Stimulated activated naive CD8-positive, alpha-beta T cell treated with anti-CD3 and anti-CD28 coated beads, Interleukin-15, Interleukin-2, amounts not matched to agents 100 ng/mL and 50 ng/mL, for 24 hours (primary cell): ENCODE results near the gene PISD.
A peak's percentile ranks its signal among the peaks of the same experiment; 100 is the strongest.
"Not testable (repeated sequence)": the region's sequence is repeated elsewhere in the genome, so short reads cannot be mapped to it uniquely, and the experiment has no call there.

Experiments
- H3K27ac Mint-ChIP-seq: one replicate; pipeline ENCODE4 v1.8.0; 2021; ENCODE audit warnings: mild to moderate bottlenecking, mixed read lengths
- H3K27me3 Mint-ChIP-seq: one replicate; pipeline ENCODE4 v1.8.0; 2021; ENCODE audit warnings: mixed read lengths
- H3K36me3 Mint-ChIP-seq: one replicate; pipeline ENCODE4 v1.8.0; 2021; ENCODE audit warnings: low read depth, mixed read lengths
- H3K4me1 Mint-ChIP-seq: one replicate; pipeline ENCODE4 v1.8.0; 2021; ENCODE audit warnings: low read depth, mixed read lengths
- H3K4me3 Mint-ChIP-seq: one replicate; pipeline ENCODE4 v1.8.0; 2021; ENCODE audit warnings: mild to moderate bottlenecking, mixed read lengths
- H3K9me3 Mint-ChIP-seq: one replicate; pipeline ENCODE4 v1.8.0; 2021; ENCODE audit warnings: mixed read lengths

The PISD gene

GRCh38 chr22:31612891-31613285, 49.1 kb downstream of the PISD start:
- no peaks in the 10 kb centered on the region for H3K27me3 Mint-ChIP-seq
- no peak overlapping the region for H3K27ac Mint-ChIP-seq
- H3K4me1 Mint-ChIP-seq: peaks cover 33% of the 10 kb centered on the region
- no peak overlapping the region for H3K4me3 Mint-ChIP-seq
- H3K9me3 Mint-ChIP-seq: no peaks in the 10 kb centered on the region
- peaks cover 49% of the 10 kb centered on the region for H3K36me3 Mint-ChIP-seq

GRCh38 chr22:31611061-31611760, 50.8 kb downstream of the PISD start:
- no peaks in the 10 kb centered on the region for H3K9me3 Mint-ChIP-seq
- peaks cover 21% of the 10 kb centered on the region for H3K4me1 Mint-ChIP-seq
- H3K36me3 Mint-ChIP-seq: peaks cover 46% of the 10 kb centered on the region
- no peaks in the 10 kb centered on the region for H3K27me3 Mint-ChIP-seq
- H3K4me3 Mint-ChIP-seq: no peak overlapping the region
- no peak overlapping the region for H3K27ac Mint-ChIP-seq

GRCh38 chr22:31610611-31611010, 51.4 kb downstream of the PISD start:
- Mint-ChIP-seq H3K9me3 (no peaks in the 10 kb centered on the region), H3K27me3 (no peaks in the 10 kb centered on the region), H3K36me3 (peaks cover 47% of the 10 kb centered on the region), H3K27ac (no peak overlapping the region), H3K4me1 (peaks cover 15% of the 10 kb centered on the region), H3K4me3 (no peak overlapping the region)

GRCh38 chr22:31609716-31610115, 52.3 kb downstream of the PISD start:
- Mint-ChIP-seq H3K36me3 (peaks cover 47% of the 10 kb centered on the region), H3K27me3 (no peaks in the 10 kb centered on the region), H3K9me3 (no peaks in the 10 kb centered on the region), H3K27ac (peak overlapping the region; percentile 63), H3K4me3 (no peak overlapping the region), H3K4me1 (peaks cover 9% of the 10 kb centered on the region)

GRCh38 chr22:31607696-31608095, 54.3 kb downstream of the PISD start:
- Mint-ChIP-seq H3K27me3 (no peaks in the 10 kb centered on the region), H3K36me3 (peaks cover 46% of the 10 kb centered on the region), H3K4me1 (no peaks in the 10 kb centered on the region), H3K4me3 (no peak overlapping the region), H3K9me3 (no peaks in the 10 kb centered on the region), H3K27ac (no peak overlapping the region)

- H3K36me3 Mint-ChIP-seq: peaks cover 49% of the 10 kb centered on the region
- no peaks in the 10 kb centered on the region for H3K9me3 Mint-ChIP-seq
- no peak overlapping the region for H3K4me3 Mint-ChIP-seq
- H3K27ac Mint-ChIP-seq: no peak overlapping the region
- no peaks in the 10 kb centered on the region for H3K27me3 Mint-ChIP-seq
- no peaks in the 10 kb centered on the region for H3K4me1 Mint-ChIP-seq
These were observed 56.0 kb downstream of the PISD start for GRCh38 chr22:31605851-31606585.

- H3K27me3 Mint-ChIP-seq: no peaks in the 10 kb centered on the region
- no peaks in the 10 kb centered on the region for H3K4me1 Mint-ChIP-seq
- peaks cover 54% of the 10 kb centered on the region for H3K36me3 Mint-ChIP-seq
- H3K9me3 Mint-ChIP-seq: no peaks in the 10 kb centered on the region
- H3K27ac Mint-ChIP-seq: peak overlapping the region; percentile 66
- H3K4me3 Mint-ChIP-seq: no peak overlapping the region
These were observed 57.0 kb downstream of the PISD start for GRCh38 chr22:31604746-31605705.

DNA sequence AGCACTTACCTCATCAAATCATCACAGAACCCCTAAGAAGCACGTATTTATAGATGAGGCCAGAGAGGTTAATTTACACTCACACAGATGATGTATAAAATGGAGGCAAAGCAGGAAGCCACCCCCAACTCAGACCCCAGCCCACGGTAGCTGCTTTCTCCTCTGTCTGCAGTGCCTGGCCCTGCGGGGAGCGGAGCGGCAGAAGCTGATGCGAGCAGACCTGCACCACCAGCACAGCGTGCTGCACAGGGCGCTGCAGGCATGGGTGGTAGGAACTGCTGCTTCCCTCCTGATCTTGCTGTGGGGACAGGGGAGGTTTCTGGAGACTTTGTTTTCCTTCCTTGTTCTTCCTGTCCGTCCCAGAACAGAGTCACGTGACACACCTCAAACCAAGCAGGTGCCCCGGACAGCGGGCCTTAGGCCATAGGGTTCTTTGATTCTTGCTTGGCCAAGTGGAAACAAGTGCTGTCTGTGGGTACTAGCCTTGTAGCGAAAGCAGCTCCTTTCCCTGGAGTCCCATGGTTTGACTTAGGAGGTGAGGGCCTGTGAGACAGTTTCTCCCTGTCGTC, 57.8 kb downstream of the PISD start:
- Mint-ChIP-seq H3K9me3 (no peaks in the 10 kb centered on the region), H3K27me3 (no peaks in the 10 kb centered on the region), H3K4me3 (no peak overlapping the region), H3K36me3 (peaks cover 53% of the 10 kb centered on the region), H3K27ac (no peak overlapping the region), H3K4me1 (no peaks in the 10 kb centered on the region)

DNA sequence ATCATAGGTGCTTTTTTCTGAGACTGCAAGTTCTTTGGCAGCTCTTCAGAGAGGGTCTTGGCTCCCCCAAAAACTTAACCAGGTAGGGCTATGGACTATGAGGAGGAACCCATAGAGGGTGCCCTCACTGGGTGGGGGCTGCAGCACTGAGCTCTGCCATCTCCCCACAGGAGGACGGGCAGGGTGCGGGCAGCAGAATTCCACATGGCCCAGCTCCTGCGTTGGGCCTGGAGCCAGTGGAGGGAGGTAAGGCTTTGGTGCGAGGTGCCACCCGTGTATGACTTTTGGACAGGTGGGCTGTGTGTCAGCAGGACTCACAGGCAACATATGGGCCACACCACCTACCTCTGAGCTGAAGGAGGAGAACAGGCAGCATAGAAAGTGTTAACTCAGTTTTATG, 58.4 kb downstream of the PISD start:
- Mint-ChIP-seq H3K4me1 (no peaks in the 10 kb centered on the region), H3K36me3 (peaks cover 53% of the 10 kb centered on the region), H3K9me3 (no peaks in the 10 kb centered on the region), H3K4me3 (no peak overlapping the region), H3K27ac (no peak overlapping the region), H3K27me3 (no peaks in the 10 kb centered on the region)

- Mint-ChIP-seq H3K36me3 (peaks cover 49% of the 10 kb centered on the region), H3K4me1 (no peaks in the 10 kb centered on the region), H3K27me3 (no peaks in the 10 kb centered on the region), H3K4me3 (no peak overlapping the region), H3K9me3 (no peaks in the 10 kb centered on the region), H3K27ac (no peak overlapping the region)
These were observed 58.9 kb downstream of the PISD start for GRCh38 chr22:31603081-31603525.

- H3K4me3 Mint-ChIP-seq: no peak overlapping the region
These were observed 59.6 kb downstream of the PISD start for GRCh38 chr22:31602259-31602952.

DNA sequence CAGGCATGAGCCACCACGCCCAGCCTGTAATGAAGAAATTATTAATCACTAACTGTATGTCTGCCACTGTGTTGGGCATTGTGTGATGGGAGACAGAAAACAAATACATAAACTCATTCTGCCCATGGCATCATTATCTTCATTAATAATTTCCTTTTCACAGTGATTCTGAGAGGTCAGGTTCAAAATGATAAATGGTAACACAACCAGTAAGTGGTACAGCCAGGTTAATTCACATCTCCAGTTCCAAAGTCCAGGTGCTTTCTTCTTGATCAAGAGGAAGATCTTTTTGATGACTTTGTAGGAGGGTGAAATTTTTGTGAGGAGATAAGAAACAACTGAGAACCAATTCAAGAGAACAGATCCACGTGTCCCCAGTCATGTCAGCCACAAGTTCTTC, 66.7 kb downstream of the PISD start:
- H3K27me3 Mint-ChIP-seq: no peaks in the 10 kb centered on the region
- H3K36me3 Mint-ChIP-seq: peaks cover 14% of the 10 kb centered on the region
- H3K4me3 Mint-ChIP-seq: no peak overlapping the region
- H3K9me3 Mint-ChIP-seq: no peaks in the 10 kb centered on the region
- no peaks in the 10 kb centered on the region for H3K4me1 Mint-ChIP-seq
- H3K27ac Mint-ChIP-seq: no peak overlapping the region

More at GRCh38 chr22:31602259-31602952, 59.6 kb downstream of the PISD start:
- H3K27me3 Mint-ChIP-seq: no peaks in the 10 kb centered on the region
- no peak overlapping the region for H3K27ac Mint-ChIP-seq
- H3K9me3 Mint-ChIP-seq: no peaks in the 10 kb centered on the region
- no peaks in the 10 kb centered on the region for H3K4me1 Mint-ChIP-seq
- peaks cover 48% of the 10 kb centered on the region for H3K36me3 Mint-ChIP-seq

DNA sequence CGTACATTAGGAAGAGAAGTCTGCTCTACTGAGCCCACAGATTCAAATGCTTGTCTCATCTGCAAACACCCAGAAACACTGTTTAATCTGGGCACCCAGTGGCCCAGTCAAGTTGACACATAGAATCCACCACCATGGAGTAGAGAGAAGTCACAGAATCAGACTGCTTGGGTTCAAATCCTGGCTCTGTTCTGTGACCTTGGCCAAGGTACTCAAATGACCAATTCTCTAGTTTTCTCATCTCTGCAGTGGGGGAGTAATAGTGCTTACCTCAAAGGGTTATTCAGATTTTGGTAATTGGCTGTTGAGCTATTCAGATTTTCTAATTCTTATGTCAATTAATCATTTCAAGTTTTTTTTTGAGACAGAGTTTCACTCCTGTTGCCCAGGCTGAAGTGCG, 71.9 kb downstream of the PISD start:
- H3K36me3 Mint-ChIP-seq: peaks cover 42% of the 10 kb centered on the region

More for the DNA sequence above, 71.9 kb downstream of the PISD start:
- H3K4me1 Mint-ChIP-seq: peaks cover 17% of the 10 kb centered on the region
- H3K9me3 Mint-ChIP-seq, H3K4me3 Mint-ChIP-seq, H3K27me3 Mint-ChIP-seq, H3K27ac Mint-ChIP-seq: not testable (repeated sequence)
